CD14-positive monocyte (primary cell): ENCODE results near the gene FKBP6. TPM values are rescaled to one million over a fixed set of nuclear protein-coding genes. Genes with fewer than 3 reads are reported as not detected.

Experiments
- DNase-seq, 3 donors: peaks; one replicate each; pipeline ENCODE4 v3.0.0-alpha.2; 2011 to 2022
- H2AFZ ChIP-seq: 2 replicates; pipeline ENCODE4 v1.6.0; 2012; ENCODE audit warnings: mild to moderate bottlenecking, low read depth, low read length, inconsistent platforms; ENCODE audit not compliant: insufficient read depth, poor library complexity, severe bottlenecking
- H3K27ac ChIP-seq, 2 donors: 1 replicate in 1 of 2; 2 replicates in 1 of 2; pipeline ENCODE4 v1.5.1; 2012 to 2013; ENCODE audit warnings: low read length in 2 of 2, control low read depth in 1 of 2, inconsistent platforms in 1 of 2, low read depth in 1 of 2, mild to moderate bottlenecking in 1 of 2
- H3K27me3 ChIP-seq, 2 donors: one replicate each; pipeline versions ENCODE4 v1.6.0 to v1.6.1; 2011 to 2013; ENCODE audit warnings: low read length in 2 of 2; ENCODE audit not compliant: control insufficient read depth in 2 of 2, insufficient read depth in 2 of 2
- H3K36me3 ChIP-seq, 2 donors: replicated peaks in 1 of 2; 1 replicate in 1 of 2; 2 replicates in 1 of 2; pipeline versions ENCODE4 v1.5.1 to v1.6.1; 2012 to 2013; ENCODE audit warnings: low read length in 2 of 2, control low read depth in 1 of 2, inconsistent platforms in 1 of 2, mild to moderate bottlenecking in 1 of 2; ENCODE audit not compliant: insufficient read depth in 2 of 2, control insufficient read depth in 1 of 2
- H3K4me1 ChIP-seq, 2 donors: 1 replicate in 1 of 2; 2 replicates in 1 of 2; pipeline versions ENCODE4 v1.5.1 to v1.6.1; 2012 to 2013; ENCODE audit warnings: low read length in 2 of 2, control low read depth in 1 of 2, inconsistent platforms in 1 of 2, mild to moderate bottlenecking in 1 of 2, moderate library complexity in 1 of 2; ENCODE audit not compliant: insufficient read depth in 2 of 2, control insufficient read depth in 1 of 2
- H3K4me2 ChIP-seq: replicated peaks from 2 replicates; pipeline ENCODE3; 2012; ENCODE audit warnings: low read length, moderate library complexity, mild to moderate bottlenecking; ENCODE audit not compliant: poor library complexity, severe bottlenecking; ENCODE audit errors: extremely low read depth
- H3K4me3 ChIP-seq, 3 experiments: fragments of 200-600 bp in 1 of 3; sonication (generic) in 1 of 3; replicated peaks in 1 of 3; 1 replicate in 2 of 3; 2 replicates in 1 of 3; pipeline ENCODE4 v1.5.1; 2011 to 2013; ENCODE audit warnings: low read length in 3 of 3, mild to moderate bottlenecking in 3 of 3, control low read depth in 2 of 3, low read depth in 2 of 3, inconsistent platforms in 1 of 3, moderate library complexity in 1 of 3
- H3K79me2 ChIP-seq: 2 replicates; pipeline ENCODE4 v1.6.0; 2012; ENCODE audit warnings: mild to moderate bottlenecking, control low read depth, inconsistent platforms, low read length, moderate library complexity; ENCODE audit not compliant: insufficient read depth
- H3K9ac ChIP-seq: 2 replicates; pipeline ENCODE4 v1.6.0; 2017; ENCODE audit warnings: low read length, mild to moderate bottlenecking; ENCODE audit not compliant: insufficient read depth, poor library complexity, severe bottlenecking
- H3K9me3 ChIP-seq, 2 donors: replicated peaks in 1 of 2; 1 replicate in 1 of 2; 2 replicates in 1 of 2; pipeline versions ENCODE4 v1.5.1 to v1.6.1; 2012 to 2013; ENCODE audit warnings: low read length in 2 of 2, control low read depth in 1 of 2; ENCODE audit not compliant: control insufficient read depth in 1 of 2, insufficient read depth in 1 of 2
- H4K20me1 ChIP-seq: 2 replicates; pipeline ENCODE4 v1.6.0; 2012; ENCODE audit warnings: mild to moderate bottlenecking, low read length, control low read depth, moderate library complexity; ENCODE audit not compliant: insufficient read depth
- H3K27ac Mint-ChIP-seq, 7 donors: one replicate each; pipeline ENCODE4 v1.8.0; 2020; ENCODE audit warnings: mild to moderate bottlenecking in 7 of 7, mixed read lengths in 7 of 7, moderate library complexity in 6 of 7, inconsistent platforms in 2 of 7
- H3K27me3 Mint-ChIP-seq, 3 donors: one replicate each; pipeline ENCODE4 v1.8.0; 2021 to 2022; ENCODE audit warnings: low read depth in 3 of 3, mild to moderate bottlenecking in 3 of 3, mixed read lengths in 3 of 3, moderate library complexity in 3 of 3, inconsistent platforms in 1 of 3
- H3K36me3 Mint-ChIP-seq, 2 donors: one replicate each; pipeline ENCODE4 v1.8.0; 2020; ENCODE audit warnings: mixed read lengths in 2 of 2, inconsistent platforms in 1 of 2, mild to moderate bottlenecking in 1 of 2
- H3K4me1 Mint-ChIP-seq: one replicate; pipeline ENCODE4 v1.8.0; 2020; ENCODE audit warnings: mild to moderate bottlenecking, mixed read lengths
- H3K4me3 Mint-ChIP-seq, 2 donors: one replicate each; pipeline ENCODE4 v1.8.0; 2020; ENCODE audit warnings: mild to moderate bottlenecking in 2 of 2, mixed read lengths in 2 of 2, moderate library complexity in 1 of 2
- H3K9me3 Mint-ChIP-seq, 7 donors: one replicate each; pipeline ENCODE4 v1.8.0; 2020 to 2022; ENCODE audit warnings: mixed read lengths in 7 of 7, mild to moderate bottlenecking in 6 of 7, moderate library complexity in 6 of 7, inconsistent platforms in 2 of 7
- WGBS: methylation state at CpG from one replicate; pipeline ENCODE4 v1.1.5; 2013; ENCODE audit warnings: missing lambda C conversion rate; ENCODE audit not compliant: insufficient coverage; 5-methylcytosine and 5-hydroxymethylcytosine counted together
- intact Hi-C, 2 donors: fragments of 100-400 bp; cut with micrococcal nuclease; formaldehyde crosslinking; loops; one replicate each; pipeline versions ENCODE4 v1.15.0 to v1.15.1; 2023
- polyA plus RNA-seq, 3 donors: library from polyadenylated mRNA; depleted of rRNA in 1 of 3; unstranded in 2 of 3; stranded (reverse) in 1 of 3; fragments of 300-500 nt in 2 of 3; fragments of >200 nt in 1 of 3; fragmentation: Illumina TruSeq in 2 of 3; gene quantifications; 1 replicate in 2 of 3; 2 replicates in 1 of 3; pipeline ENCODE4 v1.2.3, GENCODE V29; 2012 to 2021
- TF ChIP-seq, protein P1 (sequence below): fragments of 200-600 bp; IDR thresholded peaks from one replicate; pipeline ENCODE4 v1.8.0; 2022; ENCODE audit warnings: antibody characterized with exemption, mild to moderate bottlenecking

Gene FKBP6
- polyA plus RNA-seq, 3 donors = 0.17 TPM; not detected in 2

- no peaks in the 10 kb centered on the region for H3K9me3 ChIP-seq
- H3K4me3 ChIP-seq = peak overlapping the region in 1 of 3 experiments; percentile 89
- H2AFZ ChIP-seq = no peak overlapping the region
- no peak overlapping the region for H3K27ac ChIP-seq
- Mint-ChIP-seq H3K4me3 (peak overlapping the region; percentile 94 to 95), H3K27ac (peak overlapping the region in 3 of 7 donors; percentile 51 to 69 (median 59)), H3K36me3 (peaks cover 36 to 41% of the 10 kb centered on the region in 2 donors), H3K4me1 (peaks cover 42% of the 10 kb centered on the region), H3K27me3 (no peaks in the 10 kb centered on the region), H3K9me3 (no peaks in the 10 kb centered on the region)
- peaks cover 29 to 43% of the 10 kb centered on the region in 2 donors for H3K4me1 ChIP-seq
- peak overlapping the region; percentile 83 for H3K4me2 ChIP-seq
- TF ChIP-seq, protein P1, sequence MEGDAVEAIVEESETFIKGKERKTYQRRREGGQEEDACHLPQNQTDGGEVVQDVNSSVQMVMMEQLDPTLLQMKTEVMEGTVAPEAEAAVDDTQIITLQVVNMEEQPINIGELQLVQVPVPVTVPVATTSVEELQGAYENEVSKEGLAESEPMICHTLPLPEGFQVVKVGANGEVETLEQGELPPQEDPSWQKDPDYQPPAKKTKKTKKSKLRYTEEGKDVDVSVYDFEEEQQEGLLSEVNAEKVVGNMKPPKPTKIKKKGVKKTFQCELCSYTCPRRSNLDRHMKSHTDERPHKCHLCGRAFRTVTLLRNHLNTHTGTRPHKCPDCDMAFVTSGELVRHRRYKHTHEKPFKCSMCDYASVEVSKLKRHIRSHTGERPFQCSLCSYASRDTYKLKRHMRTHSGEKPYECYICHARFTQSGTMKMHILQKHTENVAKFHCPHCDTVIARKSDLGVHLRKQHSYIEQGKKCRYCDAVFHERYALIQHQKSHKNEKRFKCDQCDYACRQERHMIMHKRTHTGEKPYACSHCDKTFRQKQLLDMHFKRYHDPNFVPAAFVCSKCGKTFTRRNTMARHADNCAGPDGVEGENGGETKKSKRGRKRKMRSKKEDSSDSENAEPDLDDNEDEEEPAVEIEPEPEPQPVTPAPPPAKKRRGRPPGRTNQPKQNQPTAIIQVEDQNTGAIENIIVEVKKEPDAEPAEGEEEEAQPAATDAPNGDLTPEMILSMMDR = no peak
- H4K20me1 ChIP-seq = peaks cover 12% of the 10 kb centered on the region
- no peaks in the 10 kb centered on the region for H3K27me3 ChIP-seq
- peaks cover 20% of the 10 kb centered on the region for H3K79me2 ChIP-seq
- H3K36me3 ChIP-seq = peaks cover 31 to 37% of the 10 kb centered on the region in 2 donors
- H3K9ac ChIP-seq = no peak overlapping the region
- WGBS = 95% methylated on average over 11 of the region's 13 CpGs
- intact Hi-C loops = no loop called here
- no peak for DNase-seq
Measured at GRCh38 chr7:73307436-73307835, 20.5 kb upstream of the FKBP6 start.

GRCh38 chr7:73308074-73308664 is 19.8 kb upstream of the FKBP6 start:
- DNase-seq = no peak
- H3K4me1 Mint-ChIP-seq = peaks cover 42% of the 10 kb centered on the region
- peak overlapping the region; percentile 83 for H3K4me2 ChIP-seq
- H4K20me1 ChIP-seq = peaks cover 12% of the 10 kb centered on the region
- H3K4me1 ChIP-seq = peaks cover 29 to 43% of the 10 kb centered on the region in 2 donors
- peaks cover 32 to 36% of the 10 kb centered on the region in 2 donors for H3K36me3 Mint-ChIP-seq
- intact Hi-C loops = no loop called here
- peak overlapping the region; percentile 72 for H3K9ac ChIP-seq
- WGBS = 9% methylated on average over 30 of the region's 43 CpGs
- peak overlapping the region; percentile 16 to 66 for H3K27ac ChIP-seq
- peaks cover 26 to 32% of the 10 kb centered on the region in 2 donors for H3K36me3 ChIP-seq
- H3K4me3 Mint-ChIP-seq = peak overlapping the region; percentile 94 to 95
- no peaks in the 10 kb centered on the region for H3K27me3 ChIP-seq
- H3K79me2 ChIP-seq = peaks cover 20% of the 10 kb centered on the region
- H3K4me3 ChIP-seq = peak overlapping the region; percentile 65 to 89 (median 82)
- no peaks in the 10 kb centered on the region for H3K9me3 ChIP-seq
- H3K27me3 Mint-ChIP-seq = no peaks in the 10 kb centered on the region
- H3K27ac Mint-ChIP-seq = peak overlapping the region; percentile 69 to 89 (median 85)
- H3K9me3 Mint-ChIP-seq = no peaks in the 10 kb centered on the region
- TF ChIP-seq, protein P1 = no peak
- H2AFZ ChIP-seq = peak overlapping the region; percentile 89
